HG03469 (cell line): ENCODE measurements around the gene TRIOBP.

Source experiments
- ATAC-seq: cut with Tn5 transposase; IDR thresholded peaks from one replicate; pipeline ENCODE4 v1.9.1; 2021; ENCODE audit warnings: mild to moderate bottlenecking, moderate library complexity, moderate number of reproducible peaks; ENCODE audit not compliant: unreplicated experiment

TRIOBP gene

GRCh38 chr22:37802310-37803194 is 105.7 kb downstream of the TRIOBP start:
- no peak for ATAC-seq

- ATAC-seq, result no peak
Measured at GRCh38 chr22:37803195-37803638, 106.4 kb downstream of the TRIOBP start.

DNA sequence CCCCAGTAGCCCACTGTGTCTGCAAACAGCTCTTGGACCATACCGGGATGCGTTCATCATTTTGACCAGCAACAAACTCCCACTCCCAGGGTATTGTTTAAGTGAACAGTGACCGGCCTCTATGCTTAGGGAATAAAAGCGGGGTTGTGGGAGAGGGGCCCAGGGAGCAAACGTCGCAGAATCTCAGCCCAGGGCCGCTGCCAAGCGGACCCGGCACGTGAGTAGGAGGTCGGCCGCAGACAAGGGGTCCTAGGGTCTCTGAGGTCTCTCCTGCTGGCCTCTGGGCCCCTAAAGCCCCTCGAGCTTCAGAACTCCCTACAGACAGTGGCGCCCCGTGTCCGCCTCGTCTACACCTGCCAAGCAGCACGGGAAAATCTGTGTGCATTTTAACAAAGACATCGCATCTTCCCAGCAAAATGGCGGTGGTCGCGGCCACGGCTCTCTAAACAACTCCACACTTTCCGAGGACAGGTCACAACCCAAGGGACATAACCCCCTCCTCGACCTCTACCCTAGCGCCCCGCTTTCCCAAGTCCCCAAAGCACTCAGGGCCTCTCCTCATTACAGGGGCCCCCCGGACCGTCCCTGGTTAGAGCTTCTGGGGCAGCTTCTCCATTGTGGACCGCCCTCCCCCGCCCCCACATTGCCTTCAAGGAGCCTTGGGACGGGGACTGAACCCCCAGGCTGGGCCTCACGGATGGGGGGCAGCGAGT is 106.9 kb downstream of the TRIOBP start:
- ATAC-seq, result no peak

DNA sequence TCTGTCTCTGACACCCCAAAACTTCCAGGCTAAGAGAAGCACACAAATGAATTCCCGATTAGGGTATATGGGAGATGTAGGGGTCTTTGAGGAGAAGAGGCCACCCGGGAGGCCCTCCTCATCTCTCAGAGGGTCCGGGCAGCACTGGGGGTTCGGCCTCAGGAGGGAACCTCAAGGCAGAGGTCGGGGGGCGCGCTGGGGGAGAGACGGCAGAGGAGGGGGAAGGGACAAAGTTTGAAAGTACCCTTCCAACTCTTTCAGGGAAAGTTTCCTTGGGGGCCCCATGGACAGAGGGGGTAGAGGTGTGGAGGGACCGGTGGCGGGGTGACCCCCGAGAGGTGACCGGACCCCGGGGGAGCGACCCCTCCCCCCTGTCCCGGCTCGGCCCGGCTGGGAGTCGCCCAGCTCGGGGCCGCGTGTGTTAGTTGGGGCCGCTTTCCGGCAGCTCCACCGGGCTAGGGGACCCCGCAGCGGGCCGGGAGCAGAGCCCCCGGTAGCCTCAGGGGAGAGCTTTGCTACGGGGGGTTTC is 107.6 kb downstream of the TRIOBP start:
- no peak for ATAC-seq

- no peak for ATAC-seq
Measured at GRCh38 chr22:37804881-37805809, 108.3 kb downstream of the TRIOBP start.

DNA sequence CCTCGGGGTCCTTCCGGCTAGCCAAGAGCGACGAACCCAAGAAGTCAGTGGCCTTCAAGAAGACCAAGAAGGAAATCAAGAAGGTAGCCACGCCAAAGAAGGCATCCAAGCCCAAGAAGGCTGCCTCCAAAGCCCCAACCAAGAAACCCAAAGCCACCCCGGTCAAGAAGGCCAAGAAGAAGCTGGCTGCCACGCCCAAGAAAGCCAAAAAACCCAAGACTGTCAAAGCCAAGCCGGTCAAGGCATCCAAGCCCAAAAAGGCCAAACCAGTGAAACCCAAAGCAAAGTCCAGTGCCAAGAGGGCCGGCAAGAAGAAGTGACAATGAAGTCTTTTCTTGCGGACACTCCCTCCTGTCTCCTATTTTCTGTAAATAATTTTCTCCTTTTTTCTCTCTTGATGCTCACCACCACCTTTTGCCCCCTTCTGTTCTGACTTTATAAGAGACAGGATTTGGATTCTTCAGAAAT is 109.0 kb downstream of the TRIOBP start:
- no peak for ATAC-seq

GRCh38 chr22:37806409-37807333 is 109.8 kb downstream of the TRIOBP start:
- ATAC-seq, result no peak

GRCh38 chr22:37807410-37808293 is 110.8 kb downstream of the TRIOBP start, which contains the start of gene GCAT:
Gene GCAT, plus strand, starts transcription at chr22:37807934. Its CDS starts 34 bp downstream, at chr22:37807968.
- ATAC-seq, result no peak

DNA sequence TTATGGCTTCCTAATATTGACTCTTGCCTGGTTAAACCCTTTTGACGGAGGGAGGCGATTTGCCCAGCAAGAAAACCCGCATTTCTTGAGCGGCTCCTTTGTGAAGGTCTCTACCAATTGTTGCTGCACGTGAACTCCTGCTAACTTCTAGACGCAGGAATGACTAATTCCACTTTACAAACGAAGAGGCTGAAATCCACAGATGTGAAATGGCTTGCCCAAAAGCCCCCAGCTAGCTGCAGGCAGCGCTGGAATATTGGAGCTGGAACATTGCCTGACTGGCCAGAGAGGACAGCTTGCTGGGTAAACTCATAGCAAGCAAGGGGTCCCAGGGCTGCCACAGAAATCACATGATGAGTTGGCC is 111.4 kb downstream of the TRIOBP start:
- no peak for ATAC-seq

DNA sequence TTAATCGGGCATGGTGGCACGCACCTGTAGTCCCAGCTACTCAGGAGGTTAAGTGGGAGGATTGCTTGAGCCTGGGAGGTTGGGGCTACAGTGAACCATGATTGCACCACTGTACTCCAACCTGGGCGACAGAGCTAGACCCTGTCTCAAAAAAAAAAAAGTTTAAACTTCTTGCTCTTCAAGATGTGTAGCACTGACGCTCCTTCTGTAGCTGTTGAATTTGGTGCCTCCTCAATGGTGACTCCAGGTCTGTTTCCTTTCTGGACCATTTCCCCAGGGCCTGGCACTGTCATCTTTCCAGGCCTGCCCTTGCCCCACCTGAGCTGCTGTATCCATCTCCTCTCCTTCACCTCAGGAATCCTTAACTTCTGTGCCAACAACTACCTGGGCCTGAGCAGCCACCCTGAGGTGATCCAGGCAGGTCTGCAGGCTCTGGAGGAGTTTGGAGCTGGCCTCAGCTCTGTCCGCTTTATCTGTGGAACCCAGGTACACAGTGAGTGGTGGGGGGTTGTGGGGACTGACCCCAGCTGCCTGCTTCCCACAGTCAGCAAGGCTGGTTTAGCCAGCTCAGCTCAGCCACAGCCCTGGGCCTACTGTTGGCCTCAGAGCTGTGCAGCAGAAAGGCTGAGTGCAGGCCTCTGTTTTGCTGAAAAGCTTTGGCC is 113.0 kb downstream of the TRIOBP start:
- ATAC-seq, result no peak

GRCh38 chr22:37811867-37812266 is 115.0 kb downstream of the TRIOBP start:
- no peak for ATAC-seq

DNA sequence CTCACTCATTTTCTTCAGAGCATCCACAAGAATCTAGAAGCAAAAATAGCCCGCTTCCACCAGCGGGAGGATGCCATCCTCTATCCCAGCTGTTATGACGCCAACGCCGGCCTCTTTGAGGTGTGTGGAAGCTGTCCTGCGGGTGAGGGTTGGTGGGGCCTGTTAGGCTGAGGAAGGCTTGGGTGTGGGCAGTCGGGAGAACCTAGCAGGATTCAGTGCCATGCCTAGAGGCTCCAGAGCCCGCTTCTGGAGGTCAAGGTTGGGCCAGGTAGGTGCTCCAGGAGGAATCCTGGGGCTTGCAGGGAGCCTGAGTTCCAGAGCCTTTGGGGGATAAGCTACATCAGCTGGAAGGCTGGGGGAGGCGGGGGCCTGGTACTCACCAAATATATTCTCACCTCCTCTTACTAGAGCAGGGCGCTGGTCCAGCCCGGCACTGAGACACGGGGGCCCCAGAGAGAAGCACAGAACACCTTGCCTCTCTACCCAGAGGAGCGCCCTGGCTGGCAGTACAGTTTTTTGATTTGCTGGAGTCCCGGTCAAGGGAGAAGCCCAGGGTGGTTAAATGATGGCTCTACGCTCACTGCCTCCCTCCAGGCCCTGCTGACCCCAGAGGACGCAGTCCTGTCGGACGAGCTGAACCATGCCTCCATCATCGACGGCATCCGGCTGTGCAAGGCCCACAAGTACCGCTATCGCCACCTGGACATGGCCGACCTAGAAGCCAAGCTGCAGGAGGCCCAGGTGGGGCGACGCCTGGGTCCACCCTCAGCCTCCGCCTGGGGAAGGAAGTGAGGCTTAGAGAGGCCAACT is 116.2 kb downstream of the TRIOBP start:
- no peak for ATAC-seq

DNA sequence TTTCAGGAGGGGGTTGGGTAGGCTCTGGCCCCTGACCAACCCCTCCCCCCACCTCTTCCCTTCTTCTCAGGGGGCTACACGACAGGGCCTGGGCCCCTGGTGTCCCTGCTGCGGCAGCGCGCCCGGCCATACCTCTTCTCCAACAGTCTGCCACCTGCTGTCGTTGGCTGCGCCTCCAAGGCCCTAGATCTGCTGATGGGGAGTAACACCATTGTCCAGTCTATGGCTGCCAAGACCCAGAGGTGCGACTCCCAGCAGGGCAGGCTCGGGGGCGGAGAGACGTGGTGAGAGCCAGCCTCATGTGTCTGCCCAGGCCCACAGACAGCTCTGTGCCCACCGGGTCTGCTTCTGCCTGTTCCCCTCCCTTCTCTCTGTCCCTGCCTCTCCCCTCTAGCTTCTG is 118.7 kb downstream of the TRIOBP start:
- ATAC-seq, result no peak

- no peak for ATAC-seq
Measured at GRCh38 chr22:37816543-37817180, 119.8 kb downstream of the TRIOBP start.

GRCh38 chr22:37817705-37818408 is 121.0 kb downstream of the TRIOBP start:
- ATAC-seq, result no peak
